WTC11 (cell line): ENCODE measurements around the gene IVL. TPM values are rescaled to one million over a fixed set of nuclear protein-coding genes. Genes with fewer than 3 reads are reported as not detected.

Experiments
- ATAC-seq: fragments of 200-7000 bp; cut with Tn5 transposase; 2 replicates; pipeline ENCODE4 v1.10.0; 2021; ENCODE audit warnings: mild to moderate bottlenecking, moderate library complexity
- CTCF ChIA-PET: fragments of 300-600 bp; sonication (Branson Sonifier 250); formaldehyde crosslinking; loops from one replicate; lab custom pipeline; 2021; ENCODE audit warnings: antibody characterized with exemption; lab: Charles Lee
- POLR2A ChIA-PET: fragments of 350-600 bp; sonication (Branson Sonifier 250); formaldehyde crosslinking; loops from one replicate; lab custom pipeline; 2021; ENCODE audit warnings: antibody characterized with exemption; lab: Charles Lee
- DNase-seq: peaks from one replicate; pipeline ENCODE4 v3.0.0; 2021; ENCODE audit warnings: low spot score
- H3K27ac Mint-ChIP-seq: 2 replicates; pipeline ENCODE4 v1.8.0; 2021; ENCODE audit warnings: mixed read lengths
- H3K27me3 Mint-ChIP-seq: 2 replicates; pipeline ENCODE4 v1.8.0; 2021; ENCODE audit warnings: low read depth, mild to moderate bottlenecking, moderate library complexity, mixed read lengths
- H3K36me3 Mint-ChIP-seq: 2 replicates; pipeline ENCODE4 v1.8.0; 2021; ENCODE audit warnings: mixed read lengths
- H3K4me1 Mint-ChIP-seq: 2 replicates; pipeline ENCODE4 v1.8.0; 2022; ENCODE audit warnings: mixed read lengths
- H3K4me3 Mint-ChIP-seq: 2 replicates; pipeline ENCODE4 v1.8.0; 2021; ENCODE audit warnings: mild to moderate bottlenecking, moderate library complexity, mixed read lengths
- H3K9me3 Mint-ChIP-seq: 2 replicates; pipeline ENCODE4 v1.8.0; 2021; ENCODE audit warnings: mixed read lengths
- ATF1 ChIP-seq: sonication (generic); formaldehyde crosslinking; IDR thresholded peaks from 2 replicates; pipeline ENCODE4 v1.8.1; 2023; ENCODE audit warnings: mild to moderate bottlenecking, moderate library complexity, missing genetic modification reagents
- EMX1 ChIP-seq: fragments of 250-450 bp; sonication (Bioruptor Pico); IDR thresholded peaks from 2 replicates; pipeline ENCODE4 v1.8.0; 2021; ENCODE audit warnings: mild to moderate bottlenecking
- ETV6 ChIP-seq: sonication (generic); formaldehyde crosslinking; IDR thresholded peaks from 2 replicates; pipeline ENCODE4 v1.8.1; 2022; ENCODE audit warnings: mild to moderate bottlenecking, missing genetic modification reagents
- FOXP1 ChIP-seq: sonication (generic); formaldehyde crosslinking; IDR thresholded peaks from 2 replicates; pipeline ENCODE4 v1.8.0; 2022; ENCODE audit warnings: missing genetic modification reagents, mild to moderate bottlenecking, moderate library complexity, borderline replicate concordance
- GTF2I ChIP-seq: fragments of 250-450 bp; sonication (Bioruptor Pico); conservative IDR thresholded peaks from 2 replicates; pipeline ENCODE4 v1.4.0; 2021; ENCODE audit warnings: mild to moderate bottlenecking
- HMGA2 ChIP-seq: fragments of 250-450 bp; sonication (Bioruptor Pico); IDR thresholded peaks from 2 replicates; pipeline ENCODE4 v1.4.0; 2021; ENCODE audit warnings: mild to moderate bottlenecking, moderate library complexity
- JAZF1 ChIP-seq: fragments of 250-450 bp; sonication (Bioruptor Pico); IDR thresholded peaks from 2 replicates; pipeline ENCODE4 v1.9.0; 2021; ENCODE audit warnings: moderate library complexity, mild to moderate bottlenecking, inconsistent platforms
- NFATC4 ChIP-seq: fragments of 250-450 bp; sonication (Bioruptor Pico); IDR thresholded peaks from 2 replicates; pipeline ENCODE4 v1.9.0; 2021; ENCODE audit warnings: mild to moderate bottlenecking
- NR2C2 ChIP-seq: sonication (generic); formaldehyde crosslinking; IDR thresholded peaks from 2 replicates; pipeline ENCODE4 v1.8.0; 2022; ENCODE audit warnings: mild to moderate bottlenecking, missing genetic modification reagents
- PRRX2 ChIP-seq: fragments of 250-450 bp; sonication (Bioruptor Pico); IDR thresholded peaks from 2 replicates; pipeline ENCODE4 v1.8.0; 2021; ENCODE audit warnings: mild to moderate bottlenecking
- RELA ChIP-seq: sonication (generic); formaldehyde crosslinking; IDR thresholded peaks from 2 replicates; pipeline ENCODE4 v1.8.1; 2022; ENCODE audit warnings: missing genetic modification reagents, mild to moderate bottlenecking, borderline replicate concordance
- SMAD4 ChIP-seq: sonication (generic); formaldehyde crosslinking; IDR thresholded peaks from 2 replicates; pipeline ENCODE4 v1.8.0; 2022; ENCODE audit warnings: mild to moderate bottlenecking, missing genetic modification reagents
- USF2 ChIP-seq: sonication (generic); formaldehyde crosslinking; IDR thresholded peaks from 2 replicates; pipeline ENCODE4 v1.8.1; 2023; ENCODE audit warnings: mild to moderate bottlenecking, missing genetic modification reagents, moderate library complexity
- ZBTB21 ChIP-seq: sonication (generic); formaldehyde crosslinking; IDR thresholded peaks from 2 replicates; pipeline ENCODE4 v1.8.1; 2023; ENCODE audit warnings: mild to moderate bottlenecking, missing genetic modification reagents, borderline replicate concordance
- ZNF121 ChIP-seq: sonication (generic); formaldehyde crosslinking; IDR thresholded peaks from 2 replicates; pipeline ENCODE4 v1.8.0; 2023; ENCODE audit warnings: missing genetic modification reagents
- ZNF138 ChIP-seq: sonication (generic); formaldehyde crosslinking; conservative IDR thresholded peaks from 2 replicates; pipeline ENCODE4 v1.8.1; 2022; ENCODE audit warnings: mild to moderate bottlenecking, moderate library complexity, missing genetic modification reagents
- ZNF219 ChIP-seq: sonication (generic); formaldehyde crosslinking; IDR thresholded peaks from 2 replicates; pipeline ENCODE4 v1.8.0; 2023; ENCODE audit warnings: missing genetic modification reagents, mild to moderate bottlenecking, borderline replicate concordance
- ZNF232 ChIP-seq: sonication (generic); formaldehyde crosslinking; IDR thresholded peaks from 2 replicates; pipeline ENCODE4 v1.8.0; 2022; ENCODE audit warnings: mild to moderate bottlenecking, missing genetic modification reagents
- ZNF281 ChIP-seq: sonication (generic); formaldehyde crosslinking; IDR thresholded peaks from 2 replicates; pipeline ENCODE4 v1.8.0; 2023; ENCODE audit warnings: mild to moderate bottlenecking, missing genetic modification reagents
- ZNF671 ChIP-seq: fragments of 250-450 bp; sonication (Bioruptor Pico); IDR thresholded peaks from 2 replicates; pipeline ENCODE4 v1.8.0; 2021; ENCODE audit warnings: mild to moderate bottlenecking
- total RNA-seq: library from RNA; stranded (reverse); gene quantifications from 3 replicates; pipeline ENCODE4 v1.2.3, GENCODE V29; 2021
- TF ChIP-seq, protein P1 (sequence below): sonication (generic); formaldehyde crosslinking; IDR thresholded peaks from 2 replicates; pipeline ENCODE4 v1.8.1; 2023; ENCODE audit warnings: mild to moderate bottlenecking, missing genetic modification reagents
- TF ChIP-seq, protein P2 (sequence below): fragments of 250-450 bp; sonication (Bioruptor Pico); IDR thresholded peaks from 2 replicates; pipeline ENCODE4 v1.9.0; 2021; ENCODE audit warnings: mild to moderate bottlenecking
- TF ChIP-seq, protein P3 (sequence below): sonication (generic); formaldehyde crosslinking; IDR thresholded peaks from 2 replicates; pipeline ENCODE4 v1.8.1; 2023; ENCODE audit warnings: mild to moderate bottlenecking, missing genetic modification reagents, borderline replicate concordance

The IVL gene
- total RNA-seq, 1 experiment from 2014 or later: not detected

- TF ChIP-seq ZNF138 (CRISPR knock-in tag) (no peak), ZNF219 (CRISPR knock-in tag) (no peak), JAZF1 (no peak)
Observed at GRCh38 chr1:152886758-152887409, 21.5 kb upstream of the IVL start (continued).

DNA sequence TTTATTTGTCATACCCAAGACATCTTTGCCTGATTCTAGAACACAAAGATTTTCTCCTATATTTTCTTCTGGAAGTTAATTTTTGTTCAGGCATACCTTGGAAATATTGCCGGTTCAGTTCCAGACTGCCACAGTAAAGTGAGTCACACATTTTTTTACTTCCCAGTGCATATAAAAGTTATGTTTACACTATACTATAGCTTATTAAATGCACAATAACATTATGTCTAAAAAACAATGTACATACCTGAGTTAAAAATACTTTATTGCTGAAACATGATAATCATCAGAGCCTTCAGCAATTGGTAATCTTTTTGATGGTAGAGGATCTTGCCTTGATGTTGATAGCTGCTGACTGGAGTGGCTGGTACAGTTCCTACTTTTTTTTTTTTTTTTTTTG is 20.2 kb upstream of the IVL start:
- DNase-seq: no peak
- Mint-ChIP-seq H3K36me3 (no peaks in the 10 kb centered on the region), H3K4me1 (no peaks in the 10 kb centered on the region), H3K9me3 (peaks cover 32% of the 10 kb centered on the region), H3K4me3 (no peak overlapping the region), H3K27me3 (no peaks in the 10 kb centered on the region), H3K27ac (no peak overlapping the region)
- ChIA-PET CTCF (interaction anchor here (1.7 to 2.4 kb wide), 3 partner anchors 10 to 304 kb away, joined by 4 to 8 read pairs (median 8); partner anchors contain the start of gene SMCP), POLR2A (no interaction called here)
- TF ChIP-seq, protein P1, sequence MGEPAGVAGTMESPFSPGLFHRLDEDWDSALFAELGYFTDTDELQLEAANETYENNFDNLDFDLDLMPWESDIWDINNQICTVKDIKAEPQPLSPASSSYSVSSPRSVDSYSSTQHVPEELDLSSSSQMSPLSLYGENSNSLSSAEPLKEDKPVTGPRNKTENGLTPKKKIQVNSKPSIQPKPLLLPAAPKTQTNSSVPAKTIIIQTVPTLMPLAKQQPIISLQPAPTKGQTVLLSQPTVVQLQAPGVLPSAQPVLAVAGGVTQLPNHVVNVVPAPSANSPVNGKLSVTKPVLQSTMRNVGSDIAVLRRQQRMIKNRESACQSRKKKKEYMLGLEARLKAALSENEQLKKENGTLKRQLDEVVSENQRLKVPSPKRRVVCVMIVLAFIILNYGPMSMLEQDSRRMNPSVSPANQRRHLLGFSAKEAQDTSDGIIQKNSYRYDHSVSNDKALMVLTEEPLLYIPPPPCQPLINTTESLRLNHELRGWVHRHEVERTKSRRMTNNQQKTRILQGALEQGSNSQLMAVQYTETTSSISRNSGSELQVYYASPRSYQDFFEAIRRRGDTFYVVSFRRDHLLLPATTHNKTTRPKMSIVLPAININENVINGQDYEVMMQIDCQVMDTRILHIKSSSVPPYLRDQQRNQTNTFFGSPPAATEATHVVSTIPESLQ: no peak
- no peak for TF ChIP-seq ZNF671 (CRISPR knock-in tag)
- no peak for TF ChIP-seq ZBTB21 (CRISPR knock-in tag)
- TF ChIP-seq NFATC4 (CRISPR knock-in tag): no peak
- TF ChIP-seq ETV6 (CRISPR knock-in tag): no peak
- TF ChIP-seq GTF2I (CRISPR knock-in tag): no peak
- no peak for TF ChIP-seq USF2 (CRISPR knock-in tag)
- TF ChIP-seq PRRX2 (CRISPR knock-in tag): no peak
- TF ChIP-seq ZNF281: no peak
- no peak for TF ChIP-seq ZNF219 (CRISPR knock-in tag)
- no peak for ATAC-seq

DNA sequence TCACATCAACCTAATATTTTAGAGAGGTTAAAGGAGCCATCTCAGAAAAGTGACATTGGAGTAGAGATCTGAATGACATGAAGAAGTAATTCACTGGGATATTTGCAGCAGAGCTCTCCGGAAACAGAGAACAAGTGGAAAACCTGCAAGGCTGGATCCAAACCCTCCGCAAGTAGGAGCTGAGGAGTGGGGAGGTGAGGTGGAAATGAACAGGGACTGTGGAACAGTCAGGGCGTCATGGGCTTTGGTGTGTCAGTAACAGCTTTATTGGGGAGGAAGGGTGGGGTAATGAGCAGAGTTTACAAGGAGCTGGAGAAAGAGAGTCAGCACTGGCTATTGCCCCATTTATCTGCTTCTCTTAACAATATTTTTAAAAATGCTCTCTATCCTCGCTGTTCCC is 9.3 kb upstream of the IVL start:
- ChIA-PET POLR2A (no interaction called here), CTCF (interaction anchor here (0.6 to 1.4 kb wide), 5 partner anchors 11 to 1673 kb away, joined by 3 to 5 read pairs (median 3); partner anchors contain the start of gene SMCP)
- peaks cover 3% of the 10 kb centered on the region; the same call in 1 of the 2 replicates for H3K27me3 Mint-ChIP-seq
- DNase-seq (no peak), ATAC-seq (no peak)
- H3K9me3 Mint-ChIP-seq: peaks cover 10% of the 10 kb centered on the region; the same call in 1 of the 2 replicates
- peaks cover 6% of the 10 kb centered on the region; the same call in 1 of the 2 replicates for H3K4me1 Mint-ChIP-seq
- no peaks in the 10 kb centered on the region for H3K36me3 Mint-ChIP-seq
- no peak overlapping the region for H3K4me3 Mint-ChIP-seq
- H3K27ac Mint-ChIP-seq: no peak overlapping the region
- TF ChIP-seq HMGA2 (CRISPR knock-in tag) (no peak), EMX1 (CRISPR knock-in tag) (no peak), ZNF121 (CRISPR knock-in tag) (no peak), ATF1 (CRISPR knock-in tag) (no peak), ZNF232 (CRISPR knock-in tag) (no peak), RELA (CRISPR knock-in tag) (no peak), SMAD4 (no peak), NR2C2 (no peak), FOXP1 (CRISPR knock-in tag) (no peak)
- TF ChIP-seq, protein P2, sequence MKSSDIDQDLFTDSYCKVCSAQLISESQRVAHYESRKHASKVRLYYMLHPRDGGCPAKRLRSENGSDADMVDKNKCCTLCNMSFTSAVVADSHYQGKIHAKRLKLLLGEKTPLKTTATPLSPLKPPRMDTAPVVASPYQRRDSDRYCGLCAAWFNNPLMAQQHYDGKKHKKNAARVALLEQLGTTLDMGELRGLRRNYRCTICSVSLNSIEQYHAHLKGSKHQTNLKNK (CRISPR knock-in tag): no peak
- TF ChIP-seq, protein P1: no peak
- TF ChIP-seq, protein P3, sequence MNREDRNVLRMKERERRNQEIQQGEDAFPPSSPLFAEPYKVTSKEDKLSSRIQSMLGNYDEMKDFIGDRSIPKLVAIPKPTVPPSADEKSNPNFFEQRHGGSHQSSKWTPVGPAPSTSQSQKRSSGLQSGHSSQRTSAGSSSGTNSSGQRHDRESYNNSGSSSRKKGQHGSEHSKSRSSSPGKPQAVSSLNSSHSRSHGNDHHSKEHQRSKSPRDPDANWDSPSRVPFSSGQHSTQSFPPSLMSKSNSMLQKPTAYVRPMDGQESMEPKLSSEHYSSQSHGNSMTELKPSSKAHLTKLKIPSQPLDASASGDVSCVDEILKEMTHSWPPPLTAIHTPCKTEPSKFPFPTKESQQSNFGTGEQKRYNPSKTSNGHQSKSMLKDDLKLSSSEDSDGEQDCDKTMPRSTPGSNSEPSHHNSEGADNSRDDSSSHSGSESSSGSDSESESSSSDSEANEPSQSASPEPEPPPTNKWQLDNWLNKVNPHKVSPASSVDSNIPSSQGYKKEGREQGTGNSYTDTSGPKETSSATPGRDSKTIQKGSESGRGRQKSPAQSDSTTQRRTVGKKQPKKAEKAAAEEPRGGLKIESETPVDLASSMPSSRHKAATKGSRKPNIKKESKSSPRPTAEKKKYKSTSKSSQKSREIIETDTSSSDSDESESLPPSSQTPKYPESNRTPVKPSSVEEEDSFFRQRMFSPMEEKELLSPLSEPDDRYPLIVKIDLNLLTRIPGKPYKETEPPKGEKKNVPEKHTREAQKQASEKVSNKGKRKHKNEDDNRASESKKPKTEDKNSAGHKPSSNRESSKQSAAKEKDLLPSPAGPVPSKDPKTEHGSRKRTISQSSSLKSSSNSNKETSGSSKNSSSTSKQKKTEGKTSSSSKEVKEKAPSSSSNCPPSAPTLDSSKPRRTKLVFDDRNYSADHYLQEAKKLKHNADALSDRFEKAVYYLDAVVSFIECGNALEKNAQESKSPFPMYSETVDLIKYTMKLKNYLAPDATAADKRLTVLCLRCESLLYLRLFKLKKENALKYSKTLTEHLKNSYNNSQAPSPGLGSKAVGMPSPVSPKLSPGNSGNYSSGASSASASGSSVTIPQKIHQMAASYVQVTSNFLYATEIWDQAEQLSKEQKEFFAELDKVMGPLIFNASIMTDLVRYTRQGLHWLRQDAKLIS (CRISPR knock-in tag): no peak
